Keratinocyte (primary cell): Measurements from ENCODE around the gene WAC. TPM values are rescaled to one million over a fixed set of nuclear protein-coding genes. Genes with fewer than 3 reads are reported as not detected.
"Not testable (repeated sequence)": the region's sequence is repeated elsewhere in the genome, so short reads cannot be mapped to it uniquely, and the experiment has no call there.

ENCODE experiments used
- DNase-seq: peaks from one replicate; pipeline ENCODE4 v3.0.0-alpha.2; 2011; ENCODE audit warnings: low read depth, missing footprints, low spot score
- FAIRE-seq: peaks from 2 replicates; lab custom pipeline; 2011; peaks lifted over from hg19 to GRCh38; lab: Jason Lieb, UNC
- H2AFZ ChIP-seq: 2 replicates; pipeline ENCODE4 v1.6.0; 2012; ENCODE audit warnings: low read length, control low read depth, inconsistent platforms; ENCODE audit not compliant: control insufficient read depth
- H3K27ac ChIP-seq: 2 replicates; pipeline ENCODE4 v1.5.1; 2011; ENCODE audit warnings: low read length; ENCODE audit not compliant: control insufficient read depth, insufficient read depth
- H3K27me3 ChIP-seq: 3 replicates; pipeline ENCODE4 v1.6.0; 2011; ENCODE audit warnings: low read length; ENCODE audit not compliant: control insufficient read depth, insufficient read depth; ENCODE audit errors: extremely low read depth
- H3K36me3 ChIP-seq, 2 experiments: 2 replicates in 1 of 2; 3 replicates in 1 of 2; pipeline ENCODE4 v1.5.1; 2011; ENCODE audit warnings: low read length in 2 of 2, mild to moderate bottlenecking in 1 of 2; ENCODE audit not compliant: control insufficient read depth in 2 of 2, insufficient read depth in 2 of 2; ENCODE audit errors: extremely low read depth in 1 of 2
- H3K4me1 ChIP-seq: 3 replicates; pipeline ENCODE4 v1.5.1; 2011; ENCODE audit warnings: low read length; ENCODE audit not compliant: control insufficient read depth, insufficient read depth; ENCODE audit errors: extremely low read depth
- H3K4me2 ChIP-seq: 3 replicates; pipeline ENCODE4 v1.6.0; 2011; ENCODE audit warnings: low read depth, low read length; ENCODE audit not compliant: control insufficient read depth, insufficient read depth; ENCODE audit errors: extremely low read depth
- H3K4me3 ChIP-seq, 3 experiments: fragments of 200-600 bp in 1 of 3; sonication (generic) in 1 of 3; 2 replicates in 2 of 3; 3 replicates in 1 of 3; pipeline ENCODE4 v1.5.1; 2011 to 2016; ENCODE audit warnings: low read length in 3 of 3, mild to moderate bottlenecking in 3 of 3, control low read depth in 2 of 3, inconsistent platforms in 1 of 3, low read depth in 1 of 3, mixed read lengths in 1 of 3, mixed run types in 1 of 3, moderate library complexity in 1 of 3; ENCODE audit not compliant: control insufficient read depth in 2 of 3, insufficient read depth in 2 of 3; ENCODE audit errors: extremely low read depth in 1 of 3
- H3K79me2 ChIP-seq: 2 replicates; pipeline ENCODE4 v1.6.0; 2012; ENCODE audit warnings: low read length; ENCODE audit not compliant: control insufficient read depth, insufficient read depth
- H3K9ac ChIP-seq: 3 replicates; pipeline ENCODE4 v1.6.0; 2011; ENCODE audit warnings: low read length; ENCODE audit not compliant: control insufficient read depth, insufficient read depth; ENCODE audit errors: extremely low read depth
- H3K9me1 ChIP-seq: 3 replicates; pipeline ENCODE4 v1.6.0; 2011; ENCODE audit warnings: low read length; ENCODE audit not compliant: control insufficient read depth, insufficient read depth; ENCODE audit errors: extremely low read depth
- H3K9me3 ChIP-seq: 2 replicates; pipeline ENCODE4 v1.5.1; 2012; ENCODE audit warnings: low read depth, low read length; ENCODE audit not compliant: control insufficient read depth
- H4K20me1 ChIP-seq: 3 replicates; pipeline ENCODE4 v1.6.0; 2011; ENCODE audit warnings: low read length; ENCODE audit not compliant: control insufficient read depth, insufficient read depth; ENCODE audit errors: extremely low read depth
- EZH2 ChIP-seq: IDR thresholded peaks from one replicate; pipeline ENCODE4 v1.6.1; 2012; ENCODE audit warnings: inconsistent platforms, mild to moderate bottlenecking, low read length, moderate library complexity
- dilution Hi-C: fragments of 300-500 bp; cut with MboI; formaldehyde crosslinking; loops from one replicate; pipeline ENCODE4 v1.7.0; 2020; ENCODE audit warnings: low sequenced_read_pairs; ENCODE audit not compliant: extremely low pct_ligation_motif_present
- polyA plus RNA-seq, 5 experiments: library from polyadenylated mRNA; depleted of rRNA in 3 of 5; stranded (reverse) in 3 of 5; stranded (forward) in 1 of 5; unstranded in 1 of 5; fragments of >200 nt; gene quantifications; 1 replicate in 1 of 5; 2 replicates in 3 of 5; 3 replicates in 1 of 5; pipeline versions ENCODE4 v1.2.1 to v1.2.3, GENCODE V29; 2011 to 2012; ENCODE audit warnings: missing spikeins in 2 of 5, low read depth in 1 of 5, low replicate concordance in 1 of 5
- TF ChIP-seq, protein P1 (sequence below), 3 experiments: IDR thresholded peaks in 1 of 3; conservative IDR thresholded peaks in 1 of 3; optimal IDR thresholded peaks in 1 of 3; 2 replicates in 2 of 3; 3 replicates in 1 of 3; pipeline versions ENCODE3 to v1.5.1; 2011; ENCODE audit warnings: low read length in 3 of 3, mild to moderate bottlenecking in 3 of 3, moderate library complexity in 2 of 3, control low read depth in 1 of 3, inconsistent platforms in 1 of 3; ENCODE audit not compliant: insufficient read depth in 2 of 3; ENCODE audit errors: extremely low read depth in 1 of 3

Gene WAC
- polyA plus RNA-seq, 1 donor (not counting 4 experiments of a cell fraction or from before 2014, with no cell fraction given) = 80.8 TPM

DNA sequence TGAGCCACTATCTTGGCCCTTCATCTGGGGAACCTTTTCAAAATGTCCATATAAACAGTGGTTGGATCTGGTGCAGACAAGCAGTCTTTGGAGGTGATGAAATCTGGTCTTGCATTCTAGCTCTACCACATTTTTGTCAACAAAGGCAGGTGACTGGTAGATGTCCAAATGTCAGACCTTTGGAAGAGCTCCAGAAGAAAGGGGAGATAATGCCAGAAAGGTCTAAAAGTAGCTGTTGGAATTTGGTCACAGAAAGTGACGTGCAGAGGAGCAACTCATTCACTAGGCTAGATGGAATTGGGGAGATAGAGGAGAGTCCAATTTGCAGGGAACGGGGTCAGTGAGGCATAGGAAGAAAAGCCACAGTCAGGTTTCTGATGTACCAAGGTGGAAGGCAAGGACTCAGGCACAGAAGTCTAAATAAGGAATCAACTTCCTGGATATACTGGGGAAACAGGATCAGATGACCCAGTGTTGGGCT lies 36.4 kb upstream of the WAC start:
- H3K27ac ChIP-seq = no peak overlapping the region
- no peaks in the 10 kb centered on the region for H3K27me3 ChIP-seq
- TF ChIP-seq EZH2 = no peak
- TF ChIP-seq, protein P1, sequence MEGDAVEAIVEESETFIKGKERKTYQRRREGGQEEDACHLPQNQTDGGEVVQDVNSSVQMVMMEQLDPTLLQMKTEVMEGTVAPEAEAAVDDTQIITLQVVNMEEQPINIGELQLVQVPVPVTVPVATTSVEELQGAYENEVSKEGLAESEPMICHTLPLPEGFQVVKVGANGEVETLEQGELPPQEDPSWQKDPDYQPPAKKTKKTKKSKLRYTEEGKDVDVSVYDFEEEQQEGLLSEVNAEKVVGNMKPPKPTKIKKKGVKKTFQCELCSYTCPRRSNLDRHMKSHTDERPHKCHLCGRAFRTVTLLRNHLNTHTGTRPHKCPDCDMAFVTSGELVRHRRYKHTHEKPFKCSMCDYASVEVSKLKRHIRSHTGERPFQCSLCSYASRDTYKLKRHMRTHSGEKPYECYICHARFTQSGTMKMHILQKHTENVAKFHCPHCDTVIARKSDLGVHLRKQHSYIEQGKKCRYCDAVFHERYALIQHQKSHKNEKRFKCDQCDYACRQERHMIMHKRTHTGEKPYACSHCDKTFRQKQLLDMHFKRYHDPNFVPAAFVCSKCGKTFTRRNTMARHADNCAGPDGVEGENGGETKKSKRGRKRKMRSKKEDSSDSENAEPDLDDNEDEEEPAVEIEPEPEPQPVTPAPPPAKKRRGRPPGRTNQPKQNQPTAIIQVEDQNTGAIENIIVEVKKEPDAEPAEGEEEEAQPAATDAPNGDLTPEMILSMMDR (optimal IDR thresholded peaks at IDR 0.05 in 1 of 3, IDR thresholded peaks at IDR 0.05 in 1 of 3, conservative IDR thresholded peaks at IDR 0.05 in 1 of 3; ENCODE audit: extremely low read depth in 1 of 3, insufficient read depth in 2 of 3, low read length in 3 of 3) = no peak
- dilution Hi-C loops = no loop called here
- H4K20me1 ChIP-seq = no peaks in the 10 kb centered on the region
- no peak overlapping the region for H3K4me3 ChIP-seq
- no peaks in the 10 kb centered on the region for H3K36me3 ChIP-seq
- no peak for FAIRE-seq
- no peaks in the 10 kb centered on the region for H3K9me1 ChIP-seq
- DNase-seq = no peak
- H3K79me2 ChIP-seq = no peaks in the 10 kb centered on the region
- no peak overlapping the region for H2AFZ ChIP-seq
- H3K9me3 ChIP-seq = no peaks in the 10 kb centered on the region
- H3K4me1 ChIP-seq = no peaks in the 10 kb centered on the region
- no peak overlapping the region for H3K9ac ChIP-seq
- no peak overlapping the region for H3K4me2 ChIP-seq

DNA sequence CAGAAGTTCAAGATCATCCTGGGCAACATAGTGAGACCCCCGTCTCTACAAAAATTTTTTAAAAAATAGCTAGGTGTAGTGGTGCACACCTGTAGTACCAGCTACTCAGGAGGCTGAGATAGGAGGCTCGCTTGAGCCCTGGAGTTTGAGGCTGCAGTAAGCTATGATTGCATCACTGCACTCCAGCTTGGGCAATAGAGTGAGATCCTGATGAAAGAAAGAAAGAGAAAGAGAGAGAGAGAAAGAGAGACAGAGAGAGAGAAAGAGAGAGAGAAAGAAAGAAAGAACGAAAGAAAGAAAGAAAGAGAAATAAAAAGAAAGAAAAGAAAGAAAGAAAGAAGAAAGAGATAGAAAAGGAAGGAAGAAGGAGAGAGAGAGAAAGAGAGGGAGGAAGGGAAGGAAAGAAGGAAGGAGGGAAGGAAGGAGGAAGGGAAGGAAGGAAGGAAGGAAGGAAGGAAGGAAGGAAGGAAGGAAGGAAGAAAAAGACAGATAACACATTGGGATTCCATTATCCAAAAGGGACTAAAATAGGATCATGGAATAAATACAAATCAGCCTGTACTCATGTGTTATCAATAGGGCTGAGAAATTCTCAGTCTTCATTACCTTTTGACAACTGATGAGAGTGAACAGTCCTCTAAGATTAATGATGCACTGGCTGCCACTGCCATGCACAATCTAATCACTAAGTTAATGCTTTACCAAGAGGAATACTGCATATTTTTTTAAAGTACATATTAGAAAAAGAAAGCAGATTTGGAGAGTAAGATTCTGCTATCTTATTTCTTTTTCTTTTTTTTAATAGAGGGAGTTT lies 35.4 kb upstream of the WAC start:
- FAIRE-seq = no peak

DNA sequence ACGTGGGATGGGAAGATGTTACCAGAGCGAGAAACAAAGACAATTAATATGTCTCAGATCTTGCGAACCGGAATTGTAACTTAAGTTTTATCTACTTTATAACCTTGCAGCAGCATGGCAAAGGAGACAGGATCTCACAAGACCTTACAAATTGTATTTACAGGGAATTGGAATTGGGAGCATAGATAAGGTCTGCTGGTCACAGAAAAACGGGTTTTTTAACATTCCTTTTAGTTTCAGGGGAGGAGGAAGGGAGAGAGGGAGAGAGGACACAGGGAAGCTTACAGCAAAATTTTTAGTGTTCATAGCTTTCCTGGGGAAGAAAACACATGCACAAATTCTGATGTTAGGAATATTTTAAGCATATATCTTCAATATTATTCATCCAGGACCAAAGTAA lies 32.7 kb upstream of the WAC start:
- DNase-seq, H3K36me3 ChIP-seq, H3K4me3 ChIP-seq, dilution Hi-C loops, H3K79me2 ChIP-seq, H3K27me3 ChIP-seq, H3K27ac ChIP-seq, H3K9ac ChIP-seq, H3K9me1 ChIP-seq, H4K20me1 ChIP-seq, H3K4me1 ChIP-seq, H3K9me3 ChIP-seq, H3K4me2 ChIP-seq, FAIRE-seq, H2AFZ ChIP-seq: not testable (repeated sequence)

More for the DNA sequence above, 35.4 kb upstream of the WAC start:
- Histone ChIP-seq H3K36me3 (no peaks in the 10 kb centered on the region), H3K9ac (no peak overlapping the region), H3K27ac (no peak overlapping the region), H3K27me3 (no peaks in the 10 kb centered on the region), H3K4me2 (no peak overlapping the region), H3K9me1 (no peaks in the 10 kb centered on the region), H2AFZ (no peak overlapping the region), H4K20me1 (no peaks in the 10 kb centered on the region), H3K9me3 (no peaks in the 10 kb centered on the region), H3K4me3 (no peak overlapping the region), H3K79me2 (no peaks in the 10 kb centered on the region), H3K4me1 (no peaks in the 10 kb centered on the region)
- TF ChIP-seq, protein P1 (optimal IDR thresholded peaks at IDR 0.05 in 1 of 3, IDR thresholded peaks at IDR 0.05 in 1 of 3, conservative IDR thresholded peaks at IDR 0.05 in 1 of 3; ENCODE audit: extremely low read depth in 1 of 3, insufficient read depth in 2 of 3, low read length in 3 of 3) = no peak
- TF ChIP-seq EZH2 = no peak
- DNase-seq = no peak
- dilution Hi-C loops = no loop called here
